NCI-H524 treated with DMSO at 0.1 percent for 48 hours (cell line): Measurements from ENCODE around the gene CHID1.

ENCODE experiments used
- DNase-seq: peaks from one replicate; lab custom pipeline; 2025; lab: John Stamatoyannopoulos, UW

The CHID1 gene

GRCh38 chr11:836274-836673, 74.3 kb downstream of the CHID1 start:
- no peak for DNase-seq

GRCh38 chr11:834371-835316, 76.0 kb downstream of the CHID1 start:
- DNase-seq, result no peak

- DNase-seq, result no peak
Observed at GRCh38 chr11:833849-834311, 76.7 kb downstream of the CHID1 start.

DNA sequence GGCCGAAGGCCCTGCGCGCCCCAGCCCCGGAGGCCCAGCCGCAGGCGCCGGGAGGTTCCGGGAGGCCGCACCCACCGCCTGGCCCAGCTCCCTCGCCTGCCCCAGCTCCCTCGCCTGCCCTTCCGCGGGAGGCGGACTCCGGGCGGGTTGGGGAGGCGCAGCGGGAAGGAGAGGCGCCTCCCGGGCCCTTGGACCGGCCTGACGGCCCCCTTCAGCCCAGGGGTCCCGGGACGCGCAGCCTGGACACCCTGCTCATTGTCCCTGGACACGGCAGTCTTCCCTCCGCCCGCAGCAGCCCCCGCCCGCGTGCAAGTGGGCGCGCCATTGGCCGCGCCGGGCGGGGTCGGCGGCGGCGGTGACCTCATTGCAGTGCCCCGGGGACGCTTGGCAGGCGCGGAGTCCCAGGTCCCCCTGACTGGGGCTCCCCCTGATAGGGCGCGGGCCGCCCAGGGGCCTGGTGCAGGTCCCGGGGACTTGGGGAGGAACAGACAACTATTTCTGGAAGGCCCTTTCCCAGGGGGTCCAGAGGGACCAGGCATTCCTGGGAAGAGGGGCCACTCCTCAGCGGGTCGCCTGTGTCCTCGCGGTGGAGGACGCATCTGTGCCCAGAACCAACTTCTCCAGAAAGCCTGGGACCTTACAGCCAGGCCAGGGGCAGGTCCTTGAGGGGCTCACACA, 77.4 kb downstream of the CHID1 start:
- DNase-seq, result no peak

GRCh38 chr11:832529-833113, 78.0 kb downstream of the CHID1 start, which contains the start of gene CD151:
TSS of gene CD151 (plus strand) at chr11:832952. CDS start at chr11:836070, 3,118 bp downstream.
- no peak for DNase-seq

- DNase-seq, result no peak
Observed at GRCh38 chr11:831961-832528, 78.6 kb downstream of the CHID1 start.

DNA sequence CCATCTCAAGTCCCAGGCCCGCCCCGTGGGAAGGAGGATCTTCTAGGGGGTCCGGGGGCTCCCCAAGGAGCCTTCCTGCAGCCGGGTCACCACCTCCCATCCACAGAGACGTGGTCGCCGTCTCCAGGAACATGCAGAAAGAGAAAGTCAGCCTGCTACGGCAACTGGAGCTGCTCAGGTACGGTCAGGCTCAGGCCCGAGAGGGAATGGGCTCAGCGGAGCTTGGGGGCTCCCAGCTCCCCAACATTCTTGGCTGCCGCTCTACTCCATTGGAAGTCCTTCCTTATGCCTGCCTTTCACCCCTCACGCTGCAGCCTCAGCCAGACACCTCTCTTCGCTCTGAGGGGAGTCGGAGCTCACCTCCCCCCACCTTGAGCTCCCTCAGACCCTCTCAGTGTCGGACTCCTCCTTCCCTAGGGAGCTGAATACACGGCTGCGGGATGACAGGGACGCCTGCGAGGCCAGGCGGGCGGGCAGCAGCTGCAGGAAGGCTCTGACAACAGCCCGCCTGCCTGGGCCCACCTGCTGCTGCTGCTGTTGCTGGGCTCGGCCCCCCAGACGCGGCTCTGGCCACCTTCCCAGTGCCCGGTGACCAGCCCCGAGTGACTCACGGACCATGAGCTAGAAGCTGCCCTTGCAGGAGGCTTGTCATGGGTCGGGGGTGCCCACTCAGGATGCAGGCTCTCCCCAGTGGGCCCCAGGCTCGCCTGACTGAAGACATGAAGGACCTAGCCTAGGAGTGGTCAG, 79.3 kb downstream of the CHID1 start:
- DNase-seq, result no peak

- DNase-seq, result no peak
Observed at GRCh38 chr11:830295-831117, 80.1 kb downstream of the CHID1 start.

DNA sequence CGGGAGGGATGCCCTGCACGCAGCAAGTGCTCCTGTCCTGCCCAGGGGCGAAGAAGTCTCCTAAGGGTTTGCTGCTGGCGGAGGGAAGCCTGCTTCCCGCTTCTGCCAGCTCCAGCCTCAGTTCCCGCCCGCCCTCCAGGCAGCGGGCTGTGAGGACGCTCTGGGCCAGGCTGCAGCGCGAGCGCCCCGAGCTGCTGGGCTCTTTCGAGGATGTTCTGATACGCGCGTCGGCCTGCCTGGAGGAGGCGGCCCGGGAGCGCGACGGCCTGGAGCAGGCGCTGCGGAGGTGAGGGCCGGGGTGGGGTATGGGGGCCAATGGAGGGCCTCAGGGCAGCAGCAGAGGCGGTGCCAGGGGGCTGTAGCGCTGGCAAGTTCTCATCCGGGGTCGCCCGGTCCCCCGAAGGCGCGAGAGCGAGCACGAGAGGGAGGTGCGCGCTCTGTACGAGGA, 80.7 kb downstream of the CHID1 start:
- no peak for DNase-seq

DNA sequence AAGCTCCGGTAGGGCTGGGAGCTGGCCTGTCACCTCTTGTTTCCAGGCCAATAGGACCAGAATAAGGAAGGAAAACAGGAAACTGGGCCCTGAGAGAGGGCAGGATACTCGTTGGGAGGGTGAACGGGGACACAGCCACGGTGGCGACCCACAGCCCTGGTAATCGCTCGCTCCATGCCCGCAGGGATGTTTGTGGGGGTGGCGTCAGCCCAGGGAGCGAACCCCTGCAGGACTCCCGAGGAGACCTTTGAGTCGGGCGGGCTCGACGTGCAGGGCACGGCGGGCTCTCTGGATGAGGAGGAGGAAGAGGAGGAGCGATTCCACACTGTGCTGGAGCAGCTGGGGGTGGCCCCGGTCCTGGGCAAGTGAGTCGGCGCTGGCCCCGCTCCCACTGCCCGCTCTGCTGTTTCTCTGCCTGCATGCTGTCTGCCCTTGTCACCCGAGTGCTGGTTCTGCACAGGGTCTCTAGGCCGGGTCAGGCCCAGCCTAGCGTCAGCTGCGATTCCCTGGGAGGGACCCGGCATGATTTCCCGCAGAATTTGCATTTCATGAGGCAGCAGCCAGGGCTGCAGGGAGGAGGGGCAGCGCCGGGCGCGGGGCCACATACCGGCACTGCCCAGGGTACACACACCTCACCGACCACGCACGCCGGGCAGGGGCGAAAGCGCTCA, 81.3 kb downstream of the CHID1 start:
- DNase-seq, result no peak

DNA sequence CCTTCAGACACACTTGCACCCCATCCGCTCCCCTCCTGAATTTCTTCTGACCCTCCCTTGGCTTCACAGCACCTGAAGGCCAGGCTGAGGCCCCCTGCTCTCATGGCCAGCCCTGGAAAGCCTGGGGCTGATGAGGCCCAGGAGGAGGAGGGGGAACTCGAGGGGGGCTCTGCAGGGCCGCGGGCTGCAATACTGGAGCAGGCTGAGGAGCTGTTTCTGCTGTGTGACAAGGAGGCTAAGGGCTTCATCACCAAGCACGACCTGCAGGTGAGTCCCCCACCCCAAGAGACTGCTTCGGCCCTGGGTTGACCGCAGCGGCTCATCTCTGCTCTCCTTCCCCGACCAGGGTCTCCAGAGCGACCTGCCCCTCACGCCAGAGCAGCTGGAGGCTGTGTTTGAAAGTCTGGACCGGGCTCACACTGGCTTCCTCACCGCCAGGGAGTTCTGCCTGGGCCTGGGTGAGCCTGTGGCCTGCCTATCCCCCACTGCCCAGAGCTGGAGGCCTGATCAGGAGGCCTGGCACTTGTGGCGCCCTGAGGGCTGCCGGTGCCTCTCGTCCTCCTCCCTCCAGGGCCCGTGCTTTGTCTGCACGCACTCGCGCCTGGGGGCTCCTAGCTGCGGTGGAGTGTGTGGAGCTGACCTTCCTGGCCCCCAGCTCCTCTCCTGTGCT, 82.0 kb downstream of the CHID1 start:
- DNase-seq, result no peak

DNA sequence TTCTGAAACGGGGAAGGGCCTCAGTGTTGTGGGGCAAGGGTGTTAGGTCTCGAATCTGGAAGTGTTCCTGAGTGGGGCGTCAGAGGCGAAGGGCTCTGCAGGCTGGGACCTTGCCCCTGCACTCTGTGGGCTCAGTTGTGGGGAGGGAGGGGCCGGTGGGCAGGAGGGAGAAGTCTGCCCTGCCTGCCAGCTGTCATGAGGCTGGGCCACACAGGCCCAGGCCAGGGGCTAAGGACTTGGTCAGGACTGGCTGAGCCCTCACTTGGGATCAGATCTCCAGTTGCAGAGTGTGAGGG, 82.8 kb downstream of the CHID1 start, which contains the start of gene CRACR2B:
TSS of gene CRACR2B (plus strand) at position 23 of the 296 bp plus-strand sequence. CDS start 689 bp downstream, outside the sequence.
- DNase-seq, result no peak

DNA sequence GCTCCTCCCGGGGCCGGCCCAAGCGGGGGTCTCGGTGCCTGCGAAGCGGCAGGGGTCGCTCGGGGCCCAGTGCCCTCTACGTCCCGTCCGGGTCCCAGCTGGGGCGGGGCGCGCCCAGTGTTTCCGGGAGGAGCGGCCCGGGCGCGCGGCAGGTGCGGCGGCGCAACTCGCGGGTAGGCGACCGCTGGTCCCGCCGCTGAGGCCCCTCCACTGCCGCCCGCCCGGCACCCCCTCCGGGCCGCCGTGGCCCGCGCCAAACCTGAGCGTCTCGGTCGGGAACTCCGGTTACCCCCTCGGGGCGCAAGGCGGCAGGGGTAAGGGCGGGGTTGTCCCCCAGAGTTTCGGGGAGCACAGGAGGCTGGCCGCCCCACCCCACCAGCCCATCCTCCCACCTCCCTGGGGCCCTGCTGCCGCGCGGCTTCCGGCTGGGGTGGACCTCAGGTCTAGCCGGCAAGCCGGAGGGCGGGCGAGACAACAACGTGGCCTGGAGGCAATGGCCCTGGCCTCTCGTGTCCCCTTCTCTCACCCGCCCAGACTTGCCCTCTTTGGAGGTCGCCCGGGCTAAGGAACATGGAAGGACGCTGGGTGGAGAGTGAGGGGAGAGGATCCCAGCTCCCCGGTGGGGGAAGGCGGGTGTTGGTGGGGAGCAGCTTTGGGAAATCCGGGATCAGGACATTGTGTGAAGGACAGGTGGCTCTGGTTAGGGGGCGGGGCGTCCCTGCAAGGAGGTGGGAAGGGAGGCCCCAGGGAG, 83.3 kb downstream of the CHID1 start:
- DNase-seq, result no peak

GRCh38 chr11:826836-827145, 83.8 kb downstream of the CHID1 start:
- no peak for DNase-seq

- no peak for DNase-seq
Observed at GRCh38 chr11:826227-826621, 84.4 kb downstream of the CHID1 start.

GRCh38 chr11:825366-826226, 85.0 kb downstream of the CHID1 start:
- no peak for DNase-seq

- no peak for DNase-seq
Observed at GRCh38 chr11:824942-825341, 85.7 kb downstream of the CHID1 start.

DNA sequence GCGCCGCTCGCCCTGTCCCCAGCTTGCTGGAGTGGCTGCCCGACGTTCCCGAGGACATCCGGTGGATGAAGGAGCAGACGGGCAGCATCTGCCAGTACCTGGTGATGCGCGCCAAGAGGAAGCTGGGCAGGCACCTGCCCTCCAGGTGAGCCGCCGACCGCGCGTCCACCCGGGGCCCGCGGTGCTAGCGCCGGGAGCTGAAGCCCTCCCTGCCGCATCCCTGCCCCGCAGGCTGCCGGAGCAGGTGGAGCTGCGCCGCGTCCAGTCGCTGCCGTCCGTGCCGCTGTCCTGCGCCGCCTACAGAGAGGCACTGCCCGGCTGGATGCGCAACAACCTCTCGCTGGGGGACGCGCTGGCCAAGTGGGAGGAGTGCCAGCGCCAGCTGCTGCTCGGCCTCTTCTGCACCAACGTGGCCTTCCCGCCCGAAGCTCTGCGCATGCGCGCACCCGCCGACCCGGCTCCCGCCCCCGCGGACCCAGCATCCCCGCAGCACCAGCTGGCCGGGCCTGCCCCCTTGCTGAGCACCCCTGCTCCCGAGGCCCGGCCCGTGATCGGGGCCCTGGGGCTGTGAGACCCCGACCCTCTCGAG, 86.2 kb downstream of the CHID1 start:
- peak; percentile 32 for DNase-seq
